T-helper 9 cell (primary cell): ENCODE measurements around the gene ZNF273.
A peak's percentile ranks its signal among the peaks of the same experiment; 100 is the strongest.
"Not testable (repeated sequence)": the region's sequence is repeated elsewhere in the genome, so short reads cannot be mapped to it uniquely, and the experiment has no call there.

Source experiments
- DNase-seq: peaks from one replicate; pipeline ENCODE4 v3.0.0-alpha.2; 2020

ZNF273 gene

DNA sequence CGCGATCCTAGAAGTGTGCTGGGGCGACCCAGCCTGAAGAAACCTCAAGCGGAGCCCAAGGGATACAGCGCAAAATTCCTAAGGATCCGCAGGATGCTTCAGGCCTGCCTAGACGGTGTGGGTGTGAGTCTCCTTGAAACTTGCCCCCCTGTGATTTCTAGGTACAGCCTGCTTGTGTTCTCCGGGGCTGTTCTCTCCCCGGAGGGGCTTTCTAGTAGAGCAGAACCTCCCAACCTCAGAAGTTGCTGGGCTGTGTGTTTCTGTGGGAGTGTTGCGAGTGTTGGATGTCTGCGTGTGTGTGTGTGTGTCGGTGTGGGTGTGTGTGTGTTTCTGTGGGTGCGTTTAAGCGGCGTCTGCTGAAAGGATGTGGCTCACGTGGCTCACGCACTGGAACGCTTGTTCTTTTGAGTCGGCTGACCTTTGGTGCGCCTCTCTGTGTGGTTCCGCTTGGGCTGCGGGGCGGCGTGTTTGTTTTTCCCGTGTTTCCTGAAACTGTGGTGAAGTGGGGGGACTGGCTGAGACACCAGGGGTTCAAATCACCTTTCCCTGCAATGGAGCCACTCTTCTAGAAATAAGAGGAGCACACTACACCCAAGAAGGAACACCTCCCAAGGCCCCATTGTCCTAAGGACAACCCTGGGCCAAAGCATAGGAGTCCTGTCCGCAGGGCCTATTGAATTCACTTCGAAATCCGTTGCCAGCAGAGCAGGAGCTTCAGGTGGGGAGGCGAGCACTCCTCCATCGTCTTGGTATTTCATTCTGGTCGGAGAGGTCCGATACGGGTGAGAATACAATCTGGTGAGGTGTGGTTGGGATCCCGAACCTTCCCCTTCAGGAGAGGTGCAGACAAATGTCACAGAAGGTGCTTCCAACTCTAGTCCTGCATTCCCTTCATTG, 25.1 kb upstream of the ZNF273 start:
- no peak for DNase-seq

DNA sequence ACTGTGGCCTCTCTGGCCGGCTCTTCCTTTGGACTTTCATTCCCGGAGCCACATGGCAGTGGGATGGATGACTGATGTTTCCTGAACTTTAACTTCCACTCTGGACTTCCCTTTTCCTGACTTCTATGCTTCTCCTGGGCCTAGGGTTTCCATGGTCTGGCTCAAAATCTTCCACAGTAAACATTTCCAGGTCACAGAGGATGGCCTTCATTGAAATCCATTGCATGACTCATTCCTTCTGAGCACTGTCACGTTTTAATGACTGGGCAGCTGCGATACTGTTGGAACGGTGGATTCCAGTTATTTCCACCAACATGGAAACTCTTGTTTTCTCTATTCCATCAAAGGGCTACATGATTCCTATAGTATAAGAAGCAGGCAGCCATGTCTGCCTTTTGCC, 24.4 kb upstream of the ZNF273 start:
- DNase-seq: no peak

DNA sequence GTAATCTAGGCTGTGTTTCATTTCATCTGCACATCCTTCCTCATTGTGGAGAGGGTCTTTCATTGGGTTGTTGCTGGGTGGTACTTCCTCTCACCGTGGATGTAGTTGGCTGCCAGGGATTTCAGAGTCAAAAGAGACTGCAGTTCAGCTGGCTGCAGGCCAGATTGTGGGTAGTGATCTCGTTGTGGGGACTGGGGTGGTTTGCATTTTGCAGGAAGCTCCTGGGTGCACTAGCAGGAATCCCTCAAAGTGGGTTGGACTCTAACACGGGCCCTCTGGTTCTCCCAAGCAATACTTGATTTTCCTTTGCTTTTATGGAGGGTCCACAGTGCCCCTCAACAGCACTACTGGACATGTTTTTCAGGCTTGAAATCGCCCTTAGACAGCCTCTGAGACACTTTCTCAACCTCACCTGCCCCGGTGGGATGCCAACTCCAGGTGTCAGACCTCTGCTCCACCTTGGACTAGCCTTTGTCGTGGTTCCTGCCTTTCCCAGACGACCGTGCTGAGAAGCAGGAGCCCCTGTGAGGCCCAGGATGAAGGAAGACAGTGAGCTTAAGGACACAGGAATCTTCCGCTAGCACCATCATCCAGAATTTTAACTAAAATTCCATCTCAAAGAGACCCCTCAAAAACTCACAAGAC, 23.9 kb upstream of the ZNF273 start:
- DNase-seq: no peak

DNA sequence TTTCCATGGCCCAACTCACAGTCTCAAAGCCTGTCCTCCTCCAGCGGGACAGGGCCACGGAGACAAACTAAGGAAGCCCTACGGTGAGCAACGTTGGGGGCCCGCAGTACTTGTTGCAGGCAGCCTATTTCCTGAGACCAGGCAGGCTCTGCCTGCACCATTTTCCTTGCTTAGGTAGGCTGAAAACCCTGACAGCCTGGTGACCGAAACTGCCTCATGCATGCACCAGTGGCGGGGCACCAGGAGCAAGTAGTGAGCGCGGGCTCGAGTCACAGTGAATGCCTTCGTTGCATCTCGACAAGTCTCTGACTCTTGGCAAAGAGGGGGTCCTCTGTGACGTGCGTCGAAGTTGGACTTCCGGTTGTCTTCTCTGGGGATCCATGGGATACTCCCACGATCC, 23.3 kb upstream of the ZNF273 start:
- DNase-seq: no peak

DNA sequence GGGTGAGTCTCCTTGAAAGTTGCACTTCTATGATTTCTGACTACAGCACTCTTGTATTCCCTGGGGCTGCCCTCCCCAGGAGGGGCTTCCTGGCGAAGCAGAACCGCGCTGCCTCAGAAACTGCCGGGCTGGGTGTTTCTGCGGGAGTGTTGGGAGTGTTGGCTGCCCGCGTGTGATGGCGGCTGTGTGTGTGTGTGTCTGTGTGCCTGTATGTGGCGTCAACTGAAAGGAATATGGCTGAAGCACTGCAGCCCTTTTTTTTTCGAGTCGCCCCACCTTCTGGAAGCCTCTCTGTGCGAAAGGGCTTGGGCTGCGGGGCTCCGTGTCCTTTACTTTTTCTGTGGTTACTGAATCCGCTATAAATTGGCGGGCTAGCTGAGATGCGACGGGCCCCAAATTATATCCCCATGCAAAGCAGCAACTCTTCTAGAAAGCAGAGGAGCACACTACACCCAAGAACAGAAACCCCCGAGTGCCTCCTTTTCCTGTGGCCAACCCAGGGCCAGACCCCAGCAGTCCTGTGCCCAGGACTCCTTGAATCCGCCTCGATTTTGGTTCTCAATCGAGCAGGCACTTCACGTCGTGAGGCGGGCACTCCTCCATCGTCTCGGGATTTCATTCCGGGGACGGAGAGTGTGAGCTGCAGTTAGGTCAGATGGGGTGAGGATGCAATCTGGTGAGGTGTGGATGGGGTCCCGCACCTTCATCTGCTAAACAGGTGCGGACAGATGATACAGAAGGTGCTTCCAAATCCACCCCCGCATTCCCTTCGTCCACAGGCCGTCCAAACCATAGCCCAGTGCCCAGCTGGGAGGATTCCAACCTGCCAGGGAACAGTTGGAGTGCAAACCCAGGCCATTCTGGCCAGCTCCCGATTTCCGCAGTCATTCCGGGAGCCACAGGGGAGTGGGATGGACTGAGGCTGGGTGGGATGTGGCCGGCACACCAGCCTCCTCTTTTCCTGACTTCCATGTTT, 22.5 kb upstream of the ZNF273 start:
- no peak for DNase-seq

DNA sequence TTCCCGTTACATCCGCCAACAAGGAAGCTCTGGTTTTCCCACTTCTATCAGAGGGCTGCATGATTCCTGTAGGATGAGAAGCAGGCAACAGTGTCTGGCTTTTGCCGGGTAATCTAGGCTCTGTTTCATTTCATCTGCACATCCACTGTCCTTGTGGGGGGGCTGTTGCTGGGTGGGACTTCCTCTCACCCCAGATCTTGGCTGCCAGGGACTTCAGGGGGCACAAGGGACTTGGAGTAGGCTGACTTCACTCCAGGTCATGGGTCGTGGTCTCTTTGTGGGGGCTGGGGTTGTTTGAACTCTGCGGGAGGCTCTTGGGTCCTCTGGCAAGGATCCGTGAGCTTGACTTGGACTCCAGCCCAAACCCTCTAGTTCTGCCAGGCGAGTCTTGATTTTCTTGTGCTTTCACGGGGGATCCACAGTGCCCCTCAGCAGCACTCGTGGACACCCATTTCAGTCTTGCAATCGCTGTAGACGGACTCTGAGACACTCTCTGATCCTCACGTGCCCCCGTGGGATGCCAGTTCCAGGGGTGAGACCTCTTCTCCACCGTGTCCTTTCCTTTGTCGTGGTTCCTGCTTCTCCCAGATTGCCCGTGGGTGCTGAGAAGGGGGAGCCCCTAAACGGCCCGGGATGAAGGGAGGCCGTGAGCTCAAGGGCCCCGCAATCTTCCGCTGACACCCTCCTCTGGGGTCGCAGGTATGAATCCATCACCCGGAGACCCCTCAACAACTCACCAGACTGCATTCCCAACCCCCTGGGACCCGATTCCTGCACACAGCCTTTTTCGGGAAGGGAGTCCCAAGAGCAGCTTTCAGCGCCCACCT, 21.4 kb upstream of the ZNF273 start:
- DNase-seq: no peak

DNA sequence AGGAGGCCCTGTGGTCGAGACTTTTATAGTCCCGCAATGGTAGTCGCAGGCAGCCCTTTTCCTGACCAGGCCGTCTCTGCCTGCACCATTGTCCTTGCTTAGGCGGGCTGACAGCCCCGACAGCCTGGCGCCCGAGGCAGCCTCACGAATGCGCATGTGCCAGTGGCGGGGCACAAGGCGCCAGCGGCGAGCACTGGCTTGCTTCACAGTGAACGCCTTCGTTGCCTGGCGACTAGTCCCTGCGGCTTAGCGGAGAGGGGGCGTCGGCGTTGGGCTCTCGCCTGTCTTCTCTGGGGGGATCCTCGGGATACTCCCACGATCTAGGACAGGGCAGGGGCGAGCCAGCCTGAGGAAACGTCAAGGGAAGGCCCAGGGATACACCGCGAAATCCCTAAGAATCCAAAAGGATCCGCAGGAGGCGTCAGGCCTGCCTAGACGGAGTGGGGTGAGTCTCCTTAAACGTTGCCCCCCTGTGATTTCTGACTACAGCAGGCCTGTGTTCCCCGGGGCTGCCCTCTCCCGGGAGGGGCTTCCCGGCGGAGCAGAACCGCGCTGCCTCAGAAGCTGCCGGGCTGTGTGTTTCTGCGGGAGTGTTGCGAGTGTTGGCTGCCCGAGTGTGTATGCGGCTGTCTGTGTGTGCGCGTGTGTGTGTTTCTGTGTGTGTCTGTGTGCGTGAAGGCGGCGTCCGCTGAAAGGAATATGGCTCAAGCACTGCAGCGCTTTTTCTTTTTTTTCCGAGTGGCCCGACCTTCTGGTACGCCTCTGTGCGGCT, 20.5 kb upstream of the ZNF273 start:
- no peak for DNase-seq

DNA sequence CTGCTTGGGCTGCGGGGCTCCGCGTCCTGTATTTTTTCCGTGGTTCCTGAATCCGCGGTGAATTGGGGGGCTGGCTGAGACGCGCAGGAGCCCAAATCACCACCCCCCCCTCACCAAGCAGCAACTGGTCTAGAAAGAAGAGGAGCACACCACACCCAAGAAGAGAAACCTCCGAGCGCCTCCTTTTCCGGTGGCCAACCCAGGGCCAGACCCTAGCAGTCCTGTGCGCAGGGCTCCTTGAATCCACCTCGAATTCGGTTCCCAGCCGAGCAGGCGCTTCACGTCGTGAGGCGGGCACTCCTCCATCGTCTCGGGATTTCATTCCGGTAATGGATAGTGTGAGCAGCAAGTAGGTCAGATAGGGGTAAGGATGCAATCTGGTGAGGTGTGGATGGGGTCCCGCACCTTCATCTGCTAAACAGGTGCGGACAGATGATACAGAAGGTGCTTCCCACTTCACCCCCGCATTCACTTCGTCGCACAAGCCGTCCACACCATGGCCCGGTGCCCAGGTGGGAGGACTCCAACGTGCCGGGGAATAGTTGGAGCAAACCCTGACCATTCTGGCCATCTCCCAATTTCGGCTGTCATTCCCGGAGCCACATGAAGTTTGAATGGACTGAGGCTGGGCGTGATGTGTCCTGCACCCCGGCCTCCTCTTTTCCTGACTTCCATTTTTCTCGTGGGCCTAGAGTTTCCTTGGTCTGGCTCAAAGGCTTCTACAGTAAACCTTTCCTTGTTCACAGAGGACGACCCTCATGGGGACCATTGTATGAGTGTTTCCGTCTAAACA, 19.8 kb upstream of the ZNF273 start:
- no peak for DNase-seq

DNA sequence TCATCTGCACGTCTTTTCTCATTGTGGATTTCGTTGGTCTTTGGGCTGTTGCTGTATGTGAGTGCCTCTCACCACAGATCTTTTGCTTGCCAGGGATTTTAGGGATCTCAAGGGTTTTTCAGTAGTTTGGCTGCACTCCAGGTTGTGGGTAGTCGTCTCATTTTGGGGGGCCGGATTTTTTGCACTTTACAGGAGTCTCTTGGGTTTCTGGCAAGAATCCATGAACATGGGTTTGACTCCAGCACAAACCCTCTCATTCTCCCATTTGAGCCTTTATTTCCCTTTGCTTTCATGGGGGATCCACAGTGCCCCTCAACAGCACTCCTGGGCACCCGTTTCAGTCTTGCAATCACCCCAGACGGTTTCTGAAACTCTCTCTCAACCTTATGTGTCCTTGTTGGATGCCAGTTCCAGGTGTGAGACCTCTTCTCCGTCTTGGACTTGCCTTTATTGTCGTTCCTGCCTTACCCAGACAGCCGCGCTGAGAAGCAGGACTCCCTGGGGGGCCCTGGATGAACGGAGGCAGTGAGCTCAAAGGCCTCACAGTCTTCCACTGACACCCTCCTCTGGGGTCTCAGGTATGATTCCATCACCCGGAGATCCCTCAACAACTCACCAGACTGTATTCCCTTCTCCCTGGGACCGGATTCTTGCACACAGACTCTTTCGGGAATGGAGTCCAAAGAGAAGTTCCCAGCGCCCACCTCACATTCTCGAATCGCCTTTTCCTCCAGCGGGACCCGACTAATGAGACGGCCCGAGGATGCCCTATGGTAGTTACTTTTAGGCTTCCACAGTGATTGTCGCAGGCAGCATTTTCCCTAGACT, 18.8 kb upstream of the ZNF273 start:
- no peak for DNase-seq

DNA sequence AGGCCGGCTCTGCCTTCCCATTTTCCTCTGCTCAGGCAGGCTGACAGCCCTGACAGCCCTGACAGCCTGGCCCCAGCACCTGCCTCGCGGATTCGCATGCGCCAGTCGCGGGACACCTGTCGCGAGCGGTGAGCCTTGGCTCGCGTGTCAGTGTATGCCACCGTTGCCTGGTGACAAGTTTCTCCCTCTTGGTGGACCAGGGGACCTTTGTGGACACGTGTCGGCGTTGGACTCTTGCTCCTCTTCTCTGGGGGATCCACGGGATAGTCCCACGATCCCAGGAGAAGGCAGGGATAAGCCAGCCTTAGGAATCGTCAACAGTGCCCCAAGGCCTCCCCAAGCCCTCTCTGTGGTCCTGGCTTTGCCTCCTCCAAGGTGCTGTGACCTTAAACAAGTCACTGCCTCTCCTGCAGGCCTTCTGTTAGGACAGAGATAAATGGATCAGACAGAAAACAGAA, 18.1 kb upstream of the ZNF273 start:
- no peak for DNase-seq

DNA sequence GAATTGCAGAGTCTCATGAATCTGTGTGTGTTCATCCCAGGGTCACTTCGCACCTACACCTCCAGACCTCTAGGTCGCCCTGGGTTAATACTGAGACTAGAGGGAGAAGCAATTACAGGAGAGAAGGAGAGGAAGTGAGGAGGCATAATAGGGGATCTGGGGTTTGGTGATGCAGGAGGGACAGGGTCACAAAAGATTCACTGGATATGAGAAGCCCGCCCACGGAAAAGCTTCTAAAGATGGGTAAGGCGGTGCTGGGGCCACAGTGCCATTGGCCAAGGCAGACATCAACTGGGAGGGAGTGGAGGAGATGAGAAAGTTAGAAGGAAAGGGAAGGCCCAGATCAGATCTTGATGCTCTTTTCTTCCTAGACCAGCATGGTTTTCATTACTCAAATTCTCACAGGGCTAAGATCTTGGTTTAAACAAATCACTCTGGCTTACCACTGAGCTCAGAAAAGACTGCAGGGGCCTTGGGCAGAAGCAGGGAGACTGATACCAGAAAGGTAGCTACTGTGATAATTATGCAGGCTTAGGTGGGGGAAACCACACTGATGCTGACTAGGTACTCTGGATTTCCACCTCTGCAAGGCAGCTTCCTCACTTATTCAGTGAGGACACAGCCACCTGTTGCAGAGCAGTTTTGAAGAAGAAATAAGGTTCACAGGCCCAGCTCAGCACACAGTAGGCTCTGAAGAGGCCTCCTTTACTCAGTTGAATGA, 17.4 kb upstream of the ZNF273 start:
- no peak for DNase-seq

DNA sequence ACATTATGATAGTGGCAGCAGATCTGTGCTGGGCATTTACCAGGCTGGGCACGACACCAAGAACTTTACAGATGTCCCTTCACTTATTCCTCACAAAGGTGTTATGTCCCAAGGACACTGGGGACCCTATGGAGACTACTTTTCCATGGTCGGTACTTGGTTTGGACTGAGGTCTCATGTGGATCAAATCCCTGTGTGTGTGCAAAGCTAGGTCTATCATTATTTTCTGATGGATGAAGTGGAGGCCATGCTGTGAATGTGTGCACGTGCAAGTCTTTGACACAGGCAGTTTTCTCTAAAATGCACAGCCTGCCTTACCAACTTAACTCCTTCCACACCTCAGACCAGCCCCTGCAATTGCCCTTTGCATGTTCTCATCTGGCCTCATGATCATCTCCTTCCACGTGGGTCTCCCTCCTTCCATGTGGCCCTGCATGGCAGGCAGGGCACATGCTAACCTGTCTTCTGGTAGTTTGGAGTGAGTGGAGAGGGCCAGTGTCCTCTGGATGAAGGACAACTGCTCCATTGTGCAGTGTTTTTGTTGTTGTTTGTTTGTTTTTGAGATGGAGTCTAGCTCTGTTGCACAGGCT, 16.0 kb upstream of the ZNF273 start:
- DNase-seq: no peak

DNA sequence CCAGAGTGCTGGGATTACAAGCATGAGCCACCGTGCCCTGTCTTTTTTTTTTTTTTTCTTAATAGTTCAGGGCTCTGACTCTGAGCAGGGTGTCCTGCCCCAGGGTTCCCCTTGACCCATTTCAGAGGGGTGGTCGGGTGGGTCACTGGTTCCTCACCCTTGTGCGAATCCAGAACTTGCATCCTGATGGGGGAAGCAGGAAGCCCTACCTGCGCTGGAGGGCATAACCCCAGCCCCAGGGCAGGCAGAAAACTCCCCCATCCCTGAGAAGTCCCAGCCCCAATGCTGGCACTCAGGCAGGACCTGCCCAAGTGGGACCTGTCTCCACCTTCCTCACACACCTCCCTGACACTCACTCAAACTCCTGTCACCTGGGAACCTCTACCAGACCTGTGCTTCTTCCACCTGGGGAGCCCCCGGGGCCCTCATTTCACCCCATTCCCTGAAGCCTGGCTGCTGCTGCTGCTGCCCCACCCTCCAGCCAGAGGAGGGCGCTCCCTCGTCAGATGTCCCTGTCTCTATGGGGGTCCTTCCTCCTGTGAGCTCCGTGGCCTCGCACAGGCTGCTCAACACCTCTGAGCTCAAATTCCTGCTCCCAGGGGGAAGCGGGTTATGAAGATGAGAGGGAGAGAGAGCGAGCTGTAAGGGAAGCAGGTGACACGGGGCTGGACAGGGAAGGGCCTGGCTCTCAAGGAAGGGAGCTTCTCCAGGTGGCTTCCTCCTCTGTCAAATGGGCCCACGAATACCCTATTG, 15.1 kb upstream of the ZNF273 start:
- peak; percentile 34 for DNase-seq

DNA sequence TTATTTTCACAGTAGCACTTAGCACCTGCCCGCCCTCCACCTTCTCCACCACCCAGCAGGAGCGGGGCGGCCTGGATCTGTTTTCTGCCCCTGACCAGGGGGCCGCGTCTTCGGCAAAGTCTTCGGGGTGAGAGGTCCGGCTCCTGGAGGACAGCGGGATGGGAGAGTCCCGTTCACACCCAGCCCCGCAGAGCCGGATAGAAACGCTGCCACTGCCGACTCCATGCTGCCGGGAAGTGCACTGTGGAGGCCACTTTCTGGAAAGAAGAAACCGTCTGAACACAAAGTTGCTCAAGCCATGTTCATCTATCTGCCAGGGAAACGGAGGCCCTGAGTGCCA, 14.5 kb upstream of the ZNF273 start:
- no peak for DNase-seq

DNA sequence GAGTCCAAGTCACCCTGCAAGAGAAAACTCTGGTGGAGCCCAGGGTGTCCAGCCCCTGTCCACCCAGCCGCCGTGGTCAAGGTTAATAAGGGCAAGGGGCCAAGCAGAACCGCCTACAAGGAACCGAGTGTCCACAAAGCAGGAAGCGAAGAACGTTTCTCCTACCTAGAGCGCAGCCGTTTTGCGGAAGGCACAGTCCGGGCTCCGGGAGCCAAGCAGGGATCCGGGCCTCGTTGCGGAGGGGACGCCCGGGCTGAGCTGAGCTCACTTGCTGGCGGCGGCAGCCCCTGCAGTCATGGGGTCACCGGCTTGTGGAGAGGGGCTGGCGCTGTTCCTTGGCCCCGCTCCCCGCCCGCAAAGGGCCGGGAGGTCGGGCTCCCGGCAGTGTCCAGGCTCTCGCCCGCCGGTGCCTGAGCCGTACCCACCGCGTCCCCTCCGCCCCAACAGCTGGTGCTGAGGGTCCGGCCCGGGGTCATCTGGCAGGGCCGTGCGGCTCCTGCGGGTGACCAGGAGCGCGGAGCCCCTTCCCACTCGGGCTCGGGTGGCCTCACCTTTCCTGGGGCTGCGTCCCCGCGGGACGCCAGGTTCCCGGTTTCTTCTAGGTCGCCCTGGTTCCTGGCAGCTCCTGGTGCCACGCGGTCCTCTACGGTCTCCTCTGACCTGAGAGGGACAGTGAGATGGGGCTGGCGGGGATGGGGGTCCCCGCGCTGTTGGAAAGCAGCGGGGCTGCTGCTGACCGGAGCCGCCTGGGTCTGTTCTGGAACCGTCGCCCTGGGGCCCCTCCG, 14.0 kb upstream of the ZNF273 start:
- peak; percentile 15 for DNase-seq

DNA sequence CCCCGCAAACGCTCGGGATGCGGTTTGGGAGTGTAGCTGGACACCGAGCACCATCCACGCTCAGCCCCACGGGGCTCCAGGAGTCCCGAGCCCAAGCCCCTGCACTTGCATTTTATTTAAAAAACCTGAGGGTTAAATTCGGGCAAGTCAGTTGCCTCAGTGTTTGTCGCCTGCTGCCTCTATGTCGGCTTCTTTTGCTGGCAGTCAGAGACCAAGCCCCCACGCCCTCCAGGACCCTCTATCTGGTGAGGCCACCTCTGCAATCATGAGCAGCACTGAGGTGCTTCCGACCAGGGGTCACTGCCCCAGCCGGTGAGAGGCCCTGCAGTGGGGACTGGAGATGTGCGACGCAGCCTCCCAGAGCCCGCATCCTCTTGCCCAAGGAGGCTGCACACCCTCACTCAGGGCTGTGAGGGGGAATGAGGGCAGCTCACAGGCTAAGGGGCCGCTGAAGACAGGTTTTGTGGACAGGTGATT, 13.3 kb upstream of the ZNF273 start:
- DNase-seq: no peak

DNA sequence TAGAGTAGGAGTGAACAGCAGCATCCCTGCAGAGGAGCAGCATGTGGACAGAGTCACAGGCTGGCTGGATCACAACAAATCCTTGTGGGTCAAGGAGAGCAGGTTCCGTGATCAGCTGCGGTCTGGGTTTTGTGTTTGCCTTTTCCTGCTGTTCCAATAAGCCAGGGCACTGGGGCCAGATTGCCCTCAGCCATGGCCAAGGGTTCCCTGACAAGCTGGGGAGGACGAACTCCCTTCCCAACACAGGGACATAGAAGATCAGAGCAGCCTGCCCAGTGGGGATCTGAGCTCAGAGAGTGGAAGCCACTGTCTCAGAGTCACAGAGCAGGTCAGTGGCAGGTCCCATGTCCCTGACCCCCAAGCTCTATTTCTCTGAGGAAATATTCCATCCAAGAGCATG, 12.8 kb upstream of the ZNF273 start:
- DNase-seq: not testable (repeated sequence)
